Karpas-422 (cell line): ENCODE measurements around the gene ANKRD40CL. TPM values are rescaled to one million over a fixed set of nuclear protein-coding genes. Genes with fewer than 3 reads are reported as not detected.
"Not testable (repeated sequence)": the region's sequence is repeated elsewhere in the genome, so short reads cannot be mapped to it uniquely, and the experiment has no call there.

Experiments used
- DNase-seq: peaks from one replicate; pipeline ENCODE4 v3.0.0-alpha.2; 2015
- H2AFZ ChIP-seq: fragments of 200-600 bp; sonication (generic); 2 replicates; pipeline ENCODE4 v1.6.1; 2014; ENCODE audit warnings: antibody characterized with exemption, low read length, mixed read lengths
- H3K27ac ChIP-seq: fragments of 200-600 bp; sonication (generic); 2 replicates; pipeline ENCODE4 v1.5.1; 2014; ENCODE audit warnings: mild to moderate bottlenecking, low read length, moderate library complexity
- H3K27me3 ChIP-seq: fragments of 200-600 bp; sonication (generic); 2 replicates; pipeline ENCODE4 v1.6.1; 2014; ENCODE audit warnings: low read length, mixed read lengths
- H3K36me3 ChIP-seq: fragments of 200-600 bp; sonication (generic); 2 replicates; pipeline ENCODE4 v1.6.1; 2014; ENCODE audit warnings: low read length, mixed read lengths; ENCODE audit not compliant: insufficient read depth
- H3K4me1 ChIP-seq: fragments of 200-600 bp; sonication (generic); 2 replicates; pipeline ENCODE4 v1.6.1; 2014; ENCODE audit warnings: mild to moderate bottlenecking, low read length, mixed read lengths
- H3K4me2 ChIP-seq: fragments of 200-600 bp; sonication (generic); 2 replicates; pipeline ENCODE4 v1.6.1; 2014; ENCODE audit warnings: low read length, low read depth, mild to moderate bottlenecking; ENCODE audit not compliant: poor library complexity, severe bottlenecking
- H3K4me3 ChIP-seq: fragments of 200-600 bp; sonication (generic); 2 replicates; pipeline ENCODE4 v1.5.1; 2014; ENCODE audit warnings: mild to moderate bottlenecking, antibody characterized with exemption, low read length, mixed read lengths
- H3K79me2 ChIP-seq: fragments of 200-600 bp; sonication (generic); 2 replicates; pipeline ENCODE4 v1.6.1; 2014; ENCODE audit warnings: mild to moderate bottlenecking, low read length, mixed read lengths
- H3K9ac ChIP-seq: fragments of 200-600 bp; sonication (generic); 2 replicates; pipeline ENCODE4 v1.6.0; 2014; ENCODE audit warnings: low read length
- H3K9me2 ChIP-seq: fragments of 200-600 bp; sonication (generic), shearing (Covaris generic); replicated peaks from 2 replicates; pipeline ENCODE4 v1.6.0; 2014; ENCODE audit warnings: mild to moderate bottlenecking, low read length, moderate library complexity; ENCODE audit not compliant: insufficient read depth
- H3K9me3 ChIP-seq: fragments of 300-700, 200-600 bp; sonication (generic); 2 replicates; pipeline ENCODE4 v1.6.1; 2014; ENCODE audit warnings: low read length, mixed read lengths
- H4K20me1 ChIP-seq: fragments of 200-600 bp; sonication (generic); 2 replicates; pipeline ENCODE4 v1.6.1; 2014; ENCODE audit warnings: mild to moderate bottlenecking, antibody characterized with exemption, low read length, low read depth; ENCODE audit not compliant: insufficient read depth
- total RNA-seq: library from RNA; depleted of rRNA; stranded (reverse); fragments of >200 nt; shearing (Covaris generic); gene quantifications from 2 replicates; pipeline ENCODE4 v1.2.3, GENCODE V29; 2014; ENCODE audit warnings: low replicate concordance

Gene ANKRD40CL
- total RNA-seq, 1 experiment from 2014 or later: not detected

- H3K4me1 ChIP-seq: no peaks in the 10 kb centered on the region
- no peaks in the 10 kb centered on the region for H3K79me2 ChIP-seq
- no peak overlapping the region for H3K4me3 ChIP-seq
- no peaks in the 10 kb centered on the region for H3K9me2 ChIP-seq
- H3K36me3 ChIP-seq: no peaks in the 10 kb centered on the region
- H4K20me1 ChIP-seq: no peaks in the 10 kb centered on the region
- no peak overlapping the region for H3K27ac ChIP-seq
- H3K27me3 ChIP-seq: no peaks in the 10 kb centered on the region
- no peak overlapping the region for H3K9ac ChIP-seq
- H3K4me2 ChIP-seq: no peak overlapping the region
- H2AFZ ChIP-seq: no peak overlapping the region
- DNase-seq: peak; percentile 53
- no peaks in the 10 kb centered on the region for H3K9me3 ChIP-seq
These were observed 38.9 kb upstream of the ANKRD40CL start for GRCh38 chr17:50806141-50806643.

GRCh38 chr17:50805486-50805885 is 38.2 kb upstream of the ANKRD40CL start:
- Histone ChIP-seq H3K4me2 (no peak overlapping the region), H3K9ac (no peak overlapping the region), H3K4me1 (no peaks in the 10 kb centered on the region), H3K9me3 (no peaks in the 10 kb centered on the region), H3K79me2 (no peaks in the 10 kb centered on the region), H2AFZ (no peak overlapping the region), H3K36me3 (no peaks in the 10 kb centered on the region), H4K20me1 (no peaks in the 10 kb centered on the region), H3K4me3 (no peak overlapping the region), H3K27me3 (no peaks in the 10 kb centered on the region), H3K27ac (no peak overlapping the region), H3K9me2 (no peaks in the 10 kb centered on the region)
- no peak for DNase-seq

- DNase-seq, H3K4me3 ChIP-seq, H4K20me1 ChIP-seq, H3K4me2 ChIP-seq, H3K9me3 ChIP-seq, H3K9me2 ChIP-seq, H3K4me1 ChIP-seq, H3K27me3 ChIP-seq, H3K27ac ChIP-seq, H2AFZ ChIP-seq, H3K36me3 ChIP-seq, H3K79me2 ChIP-seq, H3K9ac ChIP-seq: not testable (repeated sequence)
These were observed 37.6 kb upstream of the ANKRD40CL start for GRCh38 chr17:50804749-50805475.

- no peaks in the 10 kb centered on the region for H3K4me1 ChIP-seq
- no peak overlapping the region for H3K27ac ChIP-seq
- no peak overlapping the region for H2AFZ ChIP-seq
- no peak overlapping the region for H3K4me2 ChIP-seq
- no peaks in the 10 kb centered on the region for H3K79me2 ChIP-seq
- no peak overlapping the region for H3K9ac ChIP-seq
- H3K36me3 ChIP-seq: no peaks in the 10 kb centered on the region
- no peaks in the 10 kb centered on the region for H3K27me3 ChIP-seq
- no peak for DNase-seq
- H3K4me3 ChIP-seq: no peak overlapping the region
- no peaks in the 10 kb centered on the region for H3K9me2 ChIP-seq
- H3K9me3 ChIP-seq: no peaks in the 10 kb centered on the region
- no peaks in the 10 kb centered on the region for H4K20me1 ChIP-seq
These were observed 36.4 kb upstream of the ANKRD40CL start for GRCh38 chr17:50803676-50804075.

GRCh38 chr17:50802609-50803571 is 35.6 kb upstream of the ANKRD40CL start:
- peak; percentile 22 for DNase-seq
- no peaks in the 10 kb centered on the region for H3K36me3 ChIP-seq
- no peak overlapping the region for H3K4me2 ChIP-seq
- H3K9me3 ChIP-seq: no peaks in the 10 kb centered on the region
- H3K79me2 ChIP-seq: no peaks in the 10 kb centered on the region
- no peaks in the 10 kb centered on the region for H4K20me1 ChIP-seq
- H3K4me1 ChIP-seq: no peaks in the 10 kb centered on the region
- H3K9me2 ChIP-seq: no peaks in the 10 kb centered on the region
- H3K27ac ChIP-seq: no peak overlapping the region
- H2AFZ ChIP-seq: no peak overlapping the region
- H3K9ac ChIP-seq: no peak overlapping the region
- no peak overlapping the region for H3K4me3 ChIP-seq
- H3K27me3 ChIP-seq: no peaks in the 10 kb centered on the region

GRCh38 chr17:50800196-50800700 is 32.9 kb upstream of the ANKRD40CL start:
- Histone ChIP-seq H3K4me2 (no peak overlapping the region), H3K79me2 (no peaks in the 10 kb centered on the region), H3K4me1 (no peaks in the 10 kb centered on the region), H3K36me3 (no peaks in the 10 kb centered on the region), H3K9me3 (no peaks in the 10 kb centered on the region), H3K4me3 (no peak overlapping the region), H4K20me1 (no peaks in the 10 kb centered on the region), H3K9me2 (no peaks in the 10 kb centered on the region), H2AFZ (no peak overlapping the region), H3K9ac (no peak overlapping the region), H3K27me3 (no peaks in the 10 kb centered on the region), H3K27ac (no peak overlapping the region)
- no peak for DNase-seq

- Histone ChIP-seq H3K79me2 (no peaks in the 10 kb centered on the region), H3K9ac (no peak overlapping the region), H3K9me2 (no peaks in the 10 kb centered on the region), H3K27me3 (no peaks in the 10 kb centered on the region), H3K4me3 (no peak overlapping the region), H3K4me2 (no peak overlapping the region), H2AFZ (no peak overlapping the region), H3K36me3 (no peaks in the 10 kb centered on the region), H3K9me3 (no peaks in the 10 kb centered on the region), H3K4me1 (no peaks in the 10 kb centered on the region), H4K20me1 (no peaks in the 10 kb centered on the region), H3K27ac (no peak overlapping the region)
- DNase-seq: peak; percentile 5
These were observed 32.3 kb upstream of the ANKRD40CL start for GRCh38 chr17:50799582-50799981.
